DOHH2 (cell line): ENCODE data around the gene DBN1.

Source experiments
- EZH2phosphoT487 ChIP-seq: fragments of 200-600 bp; sonication (generic); IDR thresholded peaks from 2 replicates; pipeline ENCODE4 v1.6.1; 2017; ENCODE audit warnings: borderline replicate concordance, mild to moderate bottlenecking, antibody characterized with exemption, low read length, moderate library complexity, mixed read lengths
- TF ChIP-seq, protein P1 (sequence below): fragments of 200-600 bp; sonication (generic); IDR thresholded peaks from one replicate; pipeline ENCODE4 v1.5.1; 2014; ENCODE audit warnings: antibody characterized with exemption, mild to moderate bottlenecking, low read depth, low read length; ENCODE audit not compliant: poor library complexity, severe bottlenecking

DNA sequence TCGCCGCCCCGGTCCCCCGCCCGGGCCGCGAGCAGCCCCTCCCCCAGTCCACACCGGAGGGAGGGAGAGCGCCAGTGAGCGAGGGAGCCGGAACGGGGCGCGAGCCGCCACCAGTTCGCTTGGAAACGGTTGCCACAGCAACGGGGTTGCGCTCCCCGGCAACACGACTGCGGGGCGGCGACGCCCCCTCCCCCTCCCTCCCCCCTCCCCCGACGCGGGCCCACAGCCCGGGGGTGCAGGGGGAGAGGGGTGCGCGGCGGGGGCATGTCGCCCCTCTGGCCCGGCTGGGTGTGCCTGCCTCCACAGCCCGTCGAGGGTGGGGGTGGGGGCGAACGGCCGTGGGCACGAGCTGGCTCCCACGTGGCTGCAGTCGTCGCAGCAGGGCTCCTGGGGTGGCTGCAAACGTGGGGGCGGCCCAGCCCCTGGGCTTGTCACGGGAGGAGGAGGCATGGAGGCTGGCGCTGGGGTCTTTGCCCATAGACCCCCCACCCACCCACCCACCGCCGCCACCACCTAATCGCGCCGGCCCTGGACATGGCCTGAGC, 26.3 kb downstream of the DBN1 start:
- TF ChIP-seq, protein P1, sequence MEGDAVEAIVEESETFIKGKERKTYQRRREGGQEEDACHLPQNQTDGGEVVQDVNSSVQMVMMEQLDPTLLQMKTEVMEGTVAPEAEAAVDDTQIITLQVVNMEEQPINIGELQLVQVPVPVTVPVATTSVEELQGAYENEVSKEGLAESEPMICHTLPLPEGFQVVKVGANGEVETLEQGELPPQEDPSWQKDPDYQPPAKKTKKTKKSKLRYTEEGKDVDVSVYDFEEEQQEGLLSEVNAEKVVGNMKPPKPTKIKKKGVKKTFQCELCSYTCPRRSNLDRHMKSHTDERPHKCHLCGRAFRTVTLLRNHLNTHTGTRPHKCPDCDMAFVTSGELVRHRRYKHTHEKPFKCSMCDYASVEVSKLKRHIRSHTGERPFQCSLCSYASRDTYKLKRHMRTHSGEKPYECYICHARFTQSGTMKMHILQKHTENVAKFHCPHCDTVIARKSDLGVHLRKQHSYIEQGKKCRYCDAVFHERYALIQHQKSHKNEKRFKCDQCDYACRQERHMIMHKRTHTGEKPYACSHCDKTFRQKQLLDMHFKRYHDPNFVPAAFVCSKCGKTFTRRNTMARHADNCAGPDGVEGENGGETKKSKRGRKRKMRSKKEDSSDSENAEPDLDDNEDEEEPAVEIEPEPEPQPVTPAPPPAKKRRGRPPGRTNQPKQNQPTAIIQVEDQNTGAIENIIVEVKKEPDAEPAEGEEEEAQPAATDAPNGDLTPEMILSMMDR: no peak
- TF ChIP-seq EZH2phosphoT487: no peak
